ENCODE data around the gene ANAPC13. TPM values are rescaled to one million over a fixed set of nuclear protein-coding genes. Genes with fewer than 3 reads are reported as not detected.

Gene ANAPC13
- total RNA-seq, 1 experiment from 2014 or later, result 35.7 TPM

DNA sequence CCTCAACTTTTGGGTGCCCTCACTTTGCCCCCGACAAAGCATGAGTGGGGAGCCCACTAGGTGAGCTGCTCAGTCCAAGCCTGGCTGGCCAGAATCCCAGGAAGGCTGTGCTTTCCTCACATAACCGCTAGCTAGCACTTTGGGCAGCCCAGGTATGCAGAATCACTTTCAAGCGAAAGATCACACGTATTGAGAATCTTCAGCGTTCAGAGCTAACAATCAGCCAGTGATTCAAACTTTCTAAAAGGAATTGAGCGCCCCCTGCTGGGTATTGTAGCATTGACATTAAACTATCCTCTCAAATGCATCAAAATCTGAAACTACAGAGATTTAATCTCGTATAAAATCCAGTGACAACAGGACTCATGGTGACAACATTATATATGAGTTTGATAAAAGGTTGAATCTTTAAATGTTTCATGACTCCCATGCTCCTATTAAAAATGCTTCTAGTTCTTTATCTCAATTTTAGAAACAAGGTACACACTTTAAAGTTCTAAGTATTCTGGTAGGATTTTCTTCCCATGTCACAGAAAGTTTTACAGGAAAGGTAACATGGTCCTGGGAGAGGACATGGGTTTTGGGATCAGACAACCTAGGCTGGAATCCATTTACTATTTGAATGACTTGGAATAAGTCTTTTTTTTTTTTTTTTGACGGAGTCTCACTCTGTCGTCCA lies 11.8 kb downstream of the ANAPC13 start:
- intact Hi-C loops (cut with micrococcal nuclease), result loop anchor here (1.0 to 10.0 kb wide), 7 partner anchors 97 to 659 kb away; no protein-coding TSS in a partner anchor
- ATAC-seq, result peak; percentile 89
- no peaks in the 10 kb centered on the region for H3K9me2 ChIP-seq (ENCODE audit: insufficient read depth)
- BruUV-seq (replicated peaks), result no TSS peak
- no peaks in the 10 kb centered on the region for H4K20me1 ChIP-seq (ENCODE audit: insufficient read depth)
- no peaks in the 10 kb centered on the region for H3K27me3 ChIP-seq (ENCODE audit: insufficient read depth, low read length)
- peaks cover 3 to 16% of the 10 kb centered on the region in 2 experiments; a peak in 3 of 4 replicates for H3K4me1 ChIP-seq (ENCODE audit: control insufficient read depth in 1 of 2, insufficient read depth in 2 of 2, low read length in 2 of 2)
- H3K4me3 ChIP-seq (replicated peaks in 1 of 2; ENCODE audit: low read depth in 1 of 2, low read length in 2 of 2), result no peak overlapping the region
- H3K27ac ChIP-seq (ENCODE audit: low read depth, low read length), result no peak overlapping the region
- ChIA-PET POLR2A (interaction anchor here (1.0 to 1.1 kb wide), 2 partner anchors 11 to 167 kb away, joined by 3 read pairs; no protein-coding TSS in a partner anchor), CTCF (interaction anchor here (0.6 to 6.0 kb wide), 29 partner anchors 8 to 509 kb away, joined by 3 to 71 read pairs (median 4); partner anchors contain the start of gene AMOTL2), RAD21 (ENCODE audit: low non-redundant PET in 1 of 2, low total read pairs in 2 of 2, uncharacterized antibody in 2 of 2, unreplicated experiment in 2 of 2) (interaction anchor here (0.7 to 2.0 kb wide), 7 partner anchors 110 to 274 kb away, joined by 3 to 13 read pairs (median 4); no protein-coding TSS in a partner anchor)
- H3K9me3 ChIP-seq (ENCODE audit: control insufficient read depth in 1 of 2, insufficient read depth in 1 of 2, low read depth in 1 of 2, low read length in 2 of 2), result no peaks in the 10 kb centered on the region
- H3K79me2 ChIP-seq (ENCODE audit: insufficient read depth, low read length), result no peaks in the 10 kb centered on the region
- TF ChIP-seq RAD21 (IDR thresholded peaks at IDR 0.05; ENCODE audit: low read depth), result peak; percentile 95
- no peak for TF ChIP-seq SRF (IDR thresholded peaks at IDR 0.05; ENCODE audit: low read depth)
- TF ChIP-seq, protein P1, sequence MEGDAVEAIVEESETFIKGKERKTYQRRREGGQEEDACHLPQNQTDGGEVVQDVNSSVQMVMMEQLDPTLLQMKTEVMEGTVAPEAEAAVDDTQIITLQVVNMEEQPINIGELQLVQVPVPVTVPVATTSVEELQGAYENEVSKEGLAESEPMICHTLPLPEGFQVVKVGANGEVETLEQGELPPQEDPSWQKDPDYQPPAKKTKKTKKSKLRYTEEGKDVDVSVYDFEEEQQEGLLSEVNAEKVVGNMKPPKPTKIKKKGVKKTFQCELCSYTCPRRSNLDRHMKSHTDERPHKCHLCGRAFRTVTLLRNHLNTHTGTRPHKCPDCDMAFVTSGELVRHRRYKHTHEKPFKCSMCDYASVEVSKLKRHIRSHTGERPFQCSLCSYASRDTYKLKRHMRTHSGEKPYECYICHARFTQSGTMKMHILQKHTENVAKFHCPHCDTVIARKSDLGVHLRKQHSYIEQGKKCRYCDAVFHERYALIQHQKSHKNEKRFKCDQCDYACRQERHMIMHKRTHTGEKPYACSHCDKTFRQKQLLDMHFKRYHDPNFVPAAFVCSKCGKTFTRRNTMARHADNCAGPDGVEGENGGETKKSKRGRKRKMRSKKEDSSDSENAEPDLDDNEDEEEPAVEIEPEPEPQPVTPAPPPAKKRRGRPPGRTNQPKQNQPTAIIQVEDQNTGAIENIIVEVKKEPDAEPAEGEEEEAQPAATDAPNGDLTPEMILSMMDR (IDR thresholded peaks at IDR 0.05 in 2 of 3, conservative IDR thresholded peaks at IDR 0.05 in 1 of 3; ENCODE audit: borderline replicate concordance in 1 of 3, insufficient read depth in 1 of 3, low read depth in 2 of 3, low read length in 2 of 3), result peak; percentile 66 to 87 (median 80)
- no peak overlapping the region for H2AFZ ChIP-seq (ENCODE audit: low read depth, low read length, poor library complexity, severe bottlenecking)
- DNase-seq (ENCODE audit: low read depth, low spot score), result peak; percentile 51
- no peak overlapping the region for H3K9ac ChIP-seq (ENCODE audit: low read length)
- H3K36me3 ChIP-seq (ENCODE audit: control insufficient read depth in 1 of 2, insufficient read depth in 2 of 2, low read length in 2 of 2), result peaks cover 20 to 22% of the 10 kb centered on the region in 2 experiments; a peak in 2 of 4 replicates
- peak overlapping the region; percentile 39 for H3K4me2 ChIP-seq (ENCODE audit: low read length)

DNA sequence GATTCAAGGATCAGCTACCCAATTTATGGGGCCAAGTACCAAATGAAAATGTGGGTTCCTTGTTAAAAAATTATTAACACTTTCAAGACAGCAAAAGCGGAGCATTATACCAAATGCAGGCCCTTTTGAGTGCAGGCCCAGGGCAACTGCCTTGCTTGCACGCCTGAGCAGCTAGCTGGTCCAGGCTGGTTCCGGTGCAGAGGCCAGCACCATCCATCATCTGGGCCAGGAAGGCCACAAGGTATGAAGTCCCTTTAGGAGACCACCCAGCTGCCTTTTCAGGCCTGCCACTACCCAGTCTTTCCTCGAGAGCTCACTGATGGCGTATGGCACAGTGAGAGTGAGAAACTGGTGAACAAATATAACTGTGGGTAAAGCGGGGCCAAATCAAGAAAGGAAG lies 13.0 kb downstream of the ANAPC13 start:
- no peaks in the 10 kb centered on the region for H3K9me3 ChIP-seq (ENCODE audit: control insufficient read depth in 1 of 2, insufficient read depth in 1 of 2, low read depth in 1 of 2, low read length in 2 of 2)
- no peak overlapping the region for H2AFZ ChIP-seq (ENCODE audit: low read depth, low read length, poor library complexity, severe bottlenecking)
- no peak overlapping the region for H3K4me2 ChIP-seq (ENCODE audit: low read length)
- H4K20me1 ChIP-seq (ENCODE audit: insufficient read depth), result no peaks in the 10 kb centered on the region
- no peaks in the 10 kb centered on the region for H3K27me3 ChIP-seq (ENCODE audit: insufficient read depth, low read length)
- peaks cover 3 to 16% of the 10 kb centered on the region in 2 experiments; a peak in 3 of 4 replicates for H3K4me1 ChIP-seq (ENCODE audit: control insufficient read depth in 1 of 2, insufficient read depth in 2 of 2, low read length in 2 of 2)
- intact Hi-C loops (cut with micrococcal nuclease), result loop anchor here (5.0 to 10.0 kb wide), 4 partner anchors 96 to 658 kb away; no protein-coding TSS in a partner anchor
- H3K9me2 ChIP-seq (ENCODE audit: insufficient read depth), result no peaks in the 10 kb centered on the region
- H3K4me3 ChIP-seq (replicated peaks in 1 of 2; ENCODE audit: low read depth in 1 of 2, low read length in 2 of 2), result no peak overlapping the region
- no peak overlapping the region for H3K27ac ChIP-seq (ENCODE audit: low read depth, low read length)
- BruUV-seq (replicated peaks), result no TSS peak
- ChIA-PET CTCF (interaction anchor here (1.2 to 6.0 kb wide), 7 partner anchors 10 to 275 kb away, joined by 3 to 71 read pairs (median 8); partner anchors contain the start of gene AMOTL2), RAD21 (ENCODE audit: low non-redundant PET in 1 of 2, low total read pairs in 2 of 2, uncharacterized antibody in 2 of 2, unreplicated experiment in 2 of 2) (interaction anchor here (0.8 to 2.0 kb wide), 3 partner anchors 109 to 165 kb away, joined by 3 to 13 read pairs (median 4); no protein-coding TSS in a partner anchor), POLR2A (no interaction called here)
- DNase-seq (ENCODE audit: low read depth, low spot score) (no peak), ATAC-seq (no peak)
- H3K36me3 ChIP-seq (ENCODE audit: control insufficient read depth in 1 of 2, insufficient read depth in 2 of 2, low read length in 2 of 2), result peaks cover 9 to 12% of the 10 kb centered on the region in 2 experiments; a peak in 2 of 4 replicates
- H3K9ac ChIP-seq (ENCODE audit: low read length), result no peak overlapping the region
- H3K79me2 ChIP-seq (ENCODE audit: insufficient read depth, low read length), result no peaks in the 10 kb centered on the region
- TF ChIP-seq ZNF274 (IDR thresholded peaks at IDR 0.05; ENCODE audit: low read depth, low read length), result no peak
- TF ChIP-seq, protein P1 (IDR thresholded peaks at IDR 0.05 in 2 of 3, conservative IDR thresholded peaks at IDR 0.05 in 1 of 3; ENCODE audit: borderline replicate concordance in 1 of 3, insufficient read depth in 1 of 3, low read depth in 2 of 3, low read length in 2 of 3), result no peak
- TF ChIP-seq YY1 (IDR thresholded peaks at IDR 0.05; ENCODE audit: extremely low read depth, insufficient replicate concordance, low read depth, low read length), result no peak
- TF ChIP-seq, protein P2, sequence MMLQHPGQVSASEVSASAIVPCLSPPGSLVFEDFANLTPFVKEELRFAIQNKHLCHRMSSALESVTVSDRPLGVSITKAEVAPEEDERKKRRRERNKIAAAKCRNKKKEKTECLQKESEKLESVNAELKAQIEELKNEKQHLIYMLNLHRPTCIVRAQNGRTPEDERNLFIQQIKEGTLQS (IDR thresholded peaks at IDR 0.05), result no peak
- no peak for TF ChIP-seq POLR2AphosphoS5 (IDR thresholded peaks at IDR 0.05; ENCODE audit: low read depth, low read length)
- TF ChIP-seq ZFX (IDR thresholded peaks at IDR 0.05), result no peak

Data from HCT116 (cell line).